PC-3 (cell line): ENCODE results near the gene PDZD2. TPM values are rescaled to one million over a fixed set of nuclear protein-coding genes. Genes with fewer than 3 reads are reported as not detected.

Experiments used
- ATAC-seq: fragments of 200-7000 bp; cut with Tn5 transposase; 2 replicates; pipeline ENCODE4 v1.9.1; 2020; ENCODE audit warnings: mild to moderate bottlenecking, moderate library complexity
- BruUV-seq: library from RNA; stranded (reverse); fragments of 400-500 nt; replicated peaks from 2 replicates; lab custom pipeline; 2021; lab: Mats Ljungman, UMichigan
- CTCF ChIA-PET: fragments of 300-600 bp; sonication (Branson Sonifier 250); formaldehyde crosslinking; loops from one replicate; lab custom pipeline; 2022; ENCODE audit warnings: antibody characterized with exemption; lab: Charles Lee
- POLR2A ChIA-PET: fragments of 300-600 bp; sonication (Branson Sonifier 250); formaldehyde crosslinking; loops from one replicate; lab custom pipeline; 2022; ENCODE audit warnings: antibody characterized with exemption; ENCODE audit not compliant: unreplicated experiment; lab: Charles Lee
- DNase-seq: peaks from one replicate; pipeline ENCODE4 v3.0.0-alpha.2; 2015
- H2AFZ ChIP-seq: fragments of 300-600 bp; sonication (generic); 2 replicates; pipeline ENCODE4 v1.6.0; 2016; ENCODE audit warnings: antibody characterized with exemption, low read length
- H3F3A ChIP-seq: fragments of 300-600 bp; sonication (generic); one replicate; pipeline ENCODE4 v1.6.0; 2017; ENCODE audit warnings: antibody characterized with exemption, low read length, control low read depth, mild to moderate bottlenecking; ENCODE audit not compliant: unreplicated experiment
- H3K27ac ChIP-seq: fragments of 300-600 bp; sonication (generic); 2 replicates; pipeline ENCODE4 v1.5.1; 2016; ENCODE audit warnings: mild to moderate bottlenecking, low read length
- H3K27me3 ChIP-seq: fragments of 300-600 bp; sonication (generic); 2 replicates; pipeline ENCODE4 v1.6.1; 2016; ENCODE audit warnings: low read length, mixed read lengths
- H3K36me3 ChIP-seq: fragments of 300-600 bp; sonication (generic); 2 replicates; pipeline ENCODE4 v1.6.1; 2016; ENCODE audit warnings: low read depth, mixed run types, low read length, mixed read lengths
- H3K4me1 ChIP-seq: fragments of 300-600 bp; sonication (generic); 2 replicates; pipeline ENCODE4 v1.5.1; 2016; ENCODE audit warnings: low read length; ENCODE audit not compliant: insufficient read depth
- H3K4me2 ChIP-seq: fragments of 300-600 bp; sonication (generic); 2 replicates; pipeline ENCODE4 v1.6.0; 2016; ENCODE audit warnings: low read length
- H3K4me3 ChIP-seq: fragments of 300-600 bp; sonication (generic); 2 replicates; pipeline ENCODE4 v1.5.1; 2016; ENCODE audit warnings: mild to moderate bottlenecking, low read length, mixed read lengths
- H3K79me2 ChIP-seq: fragments of 300-600 bp; sonication (generic); 2 replicates; pipeline ENCODE4 v1.6.1; 2017; ENCODE audit warnings: low read length, mixed read lengths
- H3K9ac ChIP-seq: fragments of 300-600 bp; sonication (generic); 2 replicates; pipeline ENCODE4 v1.6.0; 2016; ENCODE audit warnings: mild to moderate bottlenecking, low read length
- H3K9me2 ChIP-seq: fragments of 300-600 bp; sonication (generic); replicated peaks from 2 replicates; pipeline ENCODE4 v1.6.1; 2016; ENCODE audit warnings: mixed run types, low read length, mixed read lengths
- H3K9me3 ChIP-seq: fragments of 300-600 bp; sonication (generic); 2 replicates; pipeline ENCODE4 v1.6.1; 2016; ENCODE audit warnings: low read length, mixed read lengths
- H4K20me1 ChIP-seq: fragments of 300-600 bp; sonication (generic); 2 replicates; pipeline ENCODE4 v1.6.1; 2016; ENCODE audit warnings: low read length, mixed read lengths
- EZH2 ChIP-seq: fragments of 300-600 bp; sonication (generic); IDR thresholded peaks from one replicate; pipeline ENCODE4 v1.6.1; 2017; ENCODE audit warnings: antibody characterized with exemption, mild to moderate bottlenecking, low read length; ENCODE audit not compliant: unreplicated experiment
- EZH2phosphoT487 ChIP-seq: fragments of 300-600 bp; sonication (generic); IDR thresholded peaks from 2 replicates; pipeline ENCODE4 v1.6.1; 2018; ENCODE audit warnings: mild to moderate bottlenecking, antibody characterized with exemption, low read length, borderline replicate concordance
- intact Hi-C: fragments of 100-400 bp; cut with micrococcal nuclease; formaldehyde crosslinking; loops from 2 replicates; pipeline ENCODE4 v1.9.0; 2023
- total RNA-seq: library from RNA; depleted of rRNA; stranded (reverse); fragments of >200 nt; gene quantifications from 2 replicates; pipeline ENCODE4 v1.2.3, GENCODE V29; 2014
- TF ChIP-seq, protein P1 (sequence below): fragments of 300-600 bp; sonication (generic); conservative IDR thresholded peaks from 2 replicates; pipeline ENCODE4 v1.5.1; 2017; ENCODE audit warnings: antibody characterized with exemption, low read depth, mild to moderate bottlenecking, low read length

The PDZD2 gene
- total RNA-seq, 1 experiment from 2014 or later: 2.0 TPM

DNA sequence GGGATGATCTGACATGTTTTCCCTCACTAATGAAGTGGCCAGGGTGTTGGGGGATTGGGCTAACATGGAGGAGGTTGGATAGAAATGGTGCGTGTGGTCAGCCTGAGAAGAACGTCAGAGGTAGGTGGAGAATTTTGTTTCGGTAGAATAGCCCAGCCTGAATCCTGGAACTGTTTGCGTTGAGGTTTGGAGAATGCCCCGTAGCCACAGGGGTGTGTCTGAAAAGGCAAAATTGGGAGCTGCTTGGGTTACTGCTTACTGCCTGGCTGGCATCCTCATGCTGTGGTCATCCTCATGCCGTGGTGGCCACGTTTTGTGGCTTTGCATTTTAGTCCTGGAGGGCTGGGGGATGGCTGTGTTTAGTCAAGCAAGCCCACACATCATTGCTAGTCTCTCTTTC, 298.3 kb downstream of the PDZD2 start:
- no peak overlapping the region for H2AFZ ChIP-seq
- DNase-seq (no peak), ATAC-seq (no peak)
- ChIA-PET CTCF (no interaction called here), POLR2A (no interaction called here)
- intact Hi-C loops: no loop called here
- H3K4me2 ChIP-seq: no peak overlapping the region
- no peaks in the 10 kb centered on the region for H3K9me3 ChIP-seq
- no peaks in the 10 kb centered on the region for H3K27me3 ChIP-seq
- TF ChIP-seq EZH2: no peak
- no peaks in the 10 kb centered on the region for H3F3A ChIP-seq
- H3K27ac ChIP-seq: no peak overlapping the region
- no peaks in the 10 kb centered on the region for H4K20me1 ChIP-seq
- no peaks in the 10 kb centered on the region for H3K4me1 ChIP-seq
- H3K79me2 ChIP-seq: no peaks in the 10 kb centered on the region
- no peak overlapping the region for H3K9ac ChIP-seq
- H3K4me3 ChIP-seq: no peak overlapping the region
- no peaks in the 10 kb centered on the region for H3K36me3 ChIP-seq
- BruUV-seq: no TSS peak
- H3K9me2 ChIP-seq: no peaks in the 10 kb centered on the region

DNA sequence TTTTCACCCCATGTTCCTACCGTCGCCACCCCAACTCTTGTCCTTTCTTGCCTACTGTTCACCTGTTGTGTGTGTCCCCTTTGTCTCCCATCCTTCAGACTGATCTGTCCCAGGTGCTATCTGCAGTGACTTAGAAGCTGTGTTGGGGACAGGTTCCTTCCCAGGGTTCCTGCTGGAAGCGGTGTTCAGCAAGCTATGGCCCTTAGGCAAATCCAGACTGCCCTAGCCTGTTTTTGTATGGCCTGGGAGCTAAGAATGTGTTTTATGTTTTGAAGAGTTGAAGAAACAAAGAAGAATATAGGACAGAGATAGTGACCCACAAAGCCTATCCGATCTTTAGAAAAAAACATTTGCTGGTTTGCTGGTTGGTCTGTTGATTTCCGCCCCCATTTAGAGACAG, 298.8 kb downstream of the PDZD2 start:
- no TSS peak for BruUV-seq
- no peak overlapping the region for H2AFZ ChIP-seq
- no peak for ATAC-seq
- H3F3A ChIP-seq: no peaks in the 10 kb centered on the region
- H3K36me3 ChIP-seq: no peaks in the 10 kb centered on the region
- CTCF ChIA-PET: no interaction called here
- H3K4me3 ChIP-seq: no peak overlapping the region
- H3K27ac ChIP-seq: no peak overlapping the region
- no peaks in the 10 kb centered on the region for H3K79me2 ChIP-seq
- H3K9ac ChIP-seq: no peak overlapping the region
- TF ChIP-seq EZH2 (no peak), EZH2phosphoT487 (no peak)
- TF ChIP-seq, protein P1, sequence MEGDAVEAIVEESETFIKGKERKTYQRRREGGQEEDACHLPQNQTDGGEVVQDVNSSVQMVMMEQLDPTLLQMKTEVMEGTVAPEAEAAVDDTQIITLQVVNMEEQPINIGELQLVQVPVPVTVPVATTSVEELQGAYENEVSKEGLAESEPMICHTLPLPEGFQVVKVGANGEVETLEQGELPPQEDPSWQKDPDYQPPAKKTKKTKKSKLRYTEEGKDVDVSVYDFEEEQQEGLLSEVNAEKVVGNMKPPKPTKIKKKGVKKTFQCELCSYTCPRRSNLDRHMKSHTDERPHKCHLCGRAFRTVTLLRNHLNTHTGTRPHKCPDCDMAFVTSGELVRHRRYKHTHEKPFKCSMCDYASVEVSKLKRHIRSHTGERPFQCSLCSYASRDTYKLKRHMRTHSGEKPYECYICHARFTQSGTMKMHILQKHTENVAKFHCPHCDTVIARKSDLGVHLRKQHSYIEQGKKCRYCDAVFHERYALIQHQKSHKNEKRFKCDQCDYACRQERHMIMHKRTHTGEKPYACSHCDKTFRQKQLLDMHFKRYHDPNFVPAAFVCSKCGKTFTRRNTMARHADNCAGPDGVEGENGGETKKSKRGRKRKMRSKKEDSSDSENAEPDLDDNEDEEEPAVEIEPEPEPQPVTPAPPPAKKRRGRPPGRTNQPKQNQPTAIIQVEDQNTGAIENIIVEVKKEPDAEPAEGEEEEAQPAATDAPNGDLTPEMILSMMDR: no peak
- intact Hi-C loops: no loop called here
- H3K4me1 ChIP-seq: no peaks in the 10 kb centered on the region
- H4K20me1 ChIP-seq: no peaks in the 10 kb centered on the region
- no peak for DNase-seq
- H3K27me3 ChIP-seq: no peaks in the 10 kb centered on the region
- H3K9me3 ChIP-seq: no peaks in the 10 kb centered on the region
- H3K9me2 ChIP-seq: no peaks in the 10 kb centered on the region
- H3K4me2 ChIP-seq: no peak overlapping the region
- POLR2A ChIA-PET: no interaction called here

DNA sequence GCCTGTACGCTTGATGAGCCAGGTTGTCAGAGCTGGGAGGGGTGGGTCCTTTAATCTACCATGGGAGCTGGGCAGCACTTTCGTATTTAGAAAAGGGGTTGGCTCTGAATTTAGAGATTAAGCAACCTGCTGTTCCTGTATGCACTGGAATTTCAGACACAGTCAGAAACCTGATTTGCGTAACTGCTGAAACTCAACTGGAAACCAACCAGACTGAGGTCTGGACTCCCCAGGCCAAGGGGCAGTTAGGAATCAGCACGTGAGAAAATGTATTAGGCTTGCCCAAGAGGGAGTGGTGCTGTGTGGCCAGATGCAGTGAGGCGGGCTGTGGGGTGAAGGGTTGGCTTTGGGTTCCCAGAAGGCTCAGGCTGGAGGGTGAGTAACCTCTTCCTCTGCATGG, 300.2 kb downstream of the PDZD2 start:
- POLR2A ChIA-PET: no interaction called here
- intact Hi-C loops: no loop called here
- H3K4me3 ChIP-seq: no peak overlapping the region
- no peaks in the 10 kb centered on the region for H3K36me3 ChIP-seq
- no peak overlapping the region for H2AFZ ChIP-seq
- H3K4me1 ChIP-seq: no peaks in the 10 kb centered on the region
- no peaks in the 10 kb centered on the region for H3K27me3 ChIP-seq
- H3K9me3 ChIP-seq: no peaks in the 10 kb centered on the region
- H3K27ac ChIP-seq: no peak overlapping the region
- H3K79me2 ChIP-seq: no peaks in the 10 kb centered on the region
- CTCF ChIA-PET: no interaction called here
- ATAC-seq (no peak), DNase-seq (no peak)
- BruUV-seq: no TSS peak
- no peaks in the 10 kb centered on the region for H3K9me2 ChIP-seq
- TF ChIP-seq EZH2 (no peak), EZH2phosphoT487 (no peak)
- TF ChIP-seq, protein P1: no peak
- no peak overlapping the region for H3K4me2 ChIP-seq
- no peaks in the 10 kb centered on the region for H3F3A ChIP-seq
- H4K20me1 ChIP-seq: no peaks in the 10 kb centered on the region
- H3K9ac ChIP-seq: no peak overlapping the region
